Loucy (cell line): Measurements from ENCODE around the gene IL37.

Experiments
- CTCF ChIP-seq: fragments of 200-600 bp; sonication (generic); conservative IDR thresholded peaks from 2 replicates; pipeline ENCODE4 v1.5.1; 2014; ENCODE audit warnings: mild to moderate bottlenecking, antibody characterized with exemption, low read length
- EZH2phosphoT487 ChIP-seq: fragments of 200-600 bp; IDR thresholded peaks from 2 replicates; pipeline ENCODE4 v1.6.1; 2018; ENCODE audit warnings: antibody characterized with exemption, mild to moderate bottlenecking, moderate library complexity, borderline replicate concordance

GRCh38 chr2:112870841-112871835, 39.8 kb upstream of the IL37 start:
- TF ChIP-seq CTCF (no peak), EZH2phosphoT487 (no peak)
